Dermis blood vessel endothelial cell (primary cell): ENCODE data around the gene ZNF277. TPM values are rescaled to one million over a fixed set of nuclear protein-coding genes. Genes with fewer than 3 reads are reported as not detected.
"Not testable (repeated sequence)": the region's sequence is repeated elsewhere in the genome, so short reads cannot be mapped to it uniquely, and the experiment has no call there.

Source experiments
- DNase-seq: peaks from one replicate; pipeline ENCODE4 v3.0.0; 2010
- total RNA-seq: library from RNA; depleted of rRNA; stranded (reverse); fragments of >200 nt; gene quantifications from 2 replicates; pipeline ENCODE4 v1.2.3, GENCODE V29; 2014

ZNF277 gene
- total RNA-seq, 1 donor from 2014 or later, result 61.9 TPM

DNA sequence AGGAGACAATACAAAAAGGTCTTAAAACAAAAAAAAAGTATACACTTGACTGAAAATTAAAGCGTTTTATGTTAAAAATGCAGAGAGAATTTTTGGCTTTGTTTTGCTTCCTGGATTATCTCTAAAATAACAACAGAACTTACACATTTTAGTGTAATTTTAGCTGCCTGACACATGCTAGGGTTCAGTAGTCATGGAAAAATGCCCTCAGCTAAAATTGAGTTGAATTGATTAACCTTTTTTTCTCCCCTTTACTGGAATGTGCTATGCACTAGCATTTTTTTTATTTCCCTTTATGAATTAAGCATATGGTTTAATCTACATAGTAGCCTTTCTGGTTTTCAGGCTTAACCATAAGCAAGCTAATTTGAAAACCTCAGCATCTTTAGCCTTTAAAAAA is 89.9 kb downstream of the ZNF277 start:
- DNase-seq, result peak; percentile 10

DNA sequence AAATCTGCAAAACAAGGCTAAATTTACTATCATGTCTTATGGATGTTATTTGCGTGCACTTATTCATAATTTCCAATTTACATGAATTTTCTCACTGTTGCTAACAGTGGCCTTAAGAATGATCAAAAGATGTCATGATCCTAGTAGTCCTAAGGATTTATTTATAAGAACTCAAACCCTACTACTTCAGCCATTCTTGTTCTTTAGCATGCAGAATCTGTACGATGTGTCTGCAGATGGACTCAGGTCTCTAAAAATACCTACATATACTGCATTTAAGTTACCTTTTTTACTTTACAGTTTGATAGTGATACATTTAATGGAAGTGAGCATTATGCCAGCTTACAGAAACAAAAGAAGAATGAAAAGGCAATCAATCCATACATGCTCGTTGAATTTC is 91.2 kb downstream of the ZNF277 start:
- DNase-seq, result no peak

DNA sequence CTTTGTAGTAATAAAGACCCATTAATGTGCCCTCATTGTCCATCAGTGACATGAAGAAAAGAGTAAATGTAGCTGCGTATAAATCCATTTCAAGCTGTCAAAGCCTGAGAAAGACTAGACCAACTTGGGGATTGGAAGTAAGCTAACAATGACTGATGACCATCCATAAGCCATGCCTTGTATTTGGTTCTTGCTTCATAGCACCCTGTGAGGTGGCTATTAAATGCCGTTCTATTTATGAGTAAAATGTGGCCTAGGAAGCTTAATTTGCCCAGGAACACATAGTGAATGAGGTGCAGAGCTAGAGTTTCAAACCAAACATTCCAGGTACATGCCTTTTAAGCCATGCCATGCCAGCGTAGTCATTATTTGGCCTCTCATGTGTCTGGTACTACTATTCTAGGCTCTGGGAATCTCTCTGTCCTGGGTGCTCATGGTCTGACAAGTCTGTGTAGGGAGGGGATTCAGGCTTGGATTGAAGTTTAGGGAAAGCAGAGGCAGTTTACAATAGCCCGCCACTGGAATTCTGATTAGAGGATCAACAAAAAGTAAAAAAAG is 92.1 kb downstream of the ZNF277 start:
- no peak for DNase-seq

DNA sequence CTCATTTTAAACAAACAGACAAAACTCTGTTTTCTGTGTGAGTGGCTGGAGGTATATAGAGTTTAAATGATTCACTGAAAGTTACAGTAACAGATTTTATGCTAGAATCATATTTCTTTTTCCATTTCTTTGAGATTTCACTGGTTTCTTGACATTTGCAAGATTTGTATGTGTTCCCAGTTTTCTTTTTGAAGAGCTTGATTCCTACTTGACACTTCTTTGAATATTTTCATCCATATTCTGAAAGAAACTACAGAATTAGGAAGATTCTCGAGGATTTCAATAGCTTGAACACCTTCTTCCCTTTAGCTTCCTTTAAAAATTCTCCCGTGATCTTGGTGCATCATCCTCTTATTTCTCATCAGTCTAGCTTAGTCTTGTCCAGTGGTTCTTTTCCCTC is 93.6 kb downstream of the ZNF277 start:
- no peak for DNase-seq

DNA sequence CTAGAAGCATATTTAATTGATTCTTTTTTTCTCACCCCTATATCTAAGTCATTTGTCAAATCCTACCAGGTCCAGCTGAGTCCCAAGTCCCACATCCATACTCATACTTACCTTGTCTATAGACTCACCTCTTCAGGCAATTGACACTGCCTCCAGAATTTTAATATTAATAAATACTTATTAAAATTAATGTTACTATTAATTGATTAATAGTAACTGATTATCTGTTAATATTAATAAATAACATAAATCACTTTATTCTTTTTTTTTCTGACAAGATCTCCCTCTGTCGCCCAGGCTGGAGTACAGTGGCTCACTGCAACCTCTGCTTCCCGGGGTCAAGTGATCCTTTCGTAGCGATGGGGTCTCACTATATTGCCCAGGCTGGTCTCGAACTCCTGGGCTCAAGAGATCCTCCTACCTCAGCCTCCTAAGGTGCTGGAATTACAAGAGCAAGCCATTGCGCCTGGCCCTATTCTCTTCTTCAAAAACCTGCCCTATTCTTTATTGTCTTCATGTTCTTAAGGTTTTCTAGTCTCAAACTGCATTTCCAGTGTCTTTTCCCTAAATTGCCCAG is 94.4 kb downstream of the ZNF277 start:
- DNase-seq, result no peak

DNA sequence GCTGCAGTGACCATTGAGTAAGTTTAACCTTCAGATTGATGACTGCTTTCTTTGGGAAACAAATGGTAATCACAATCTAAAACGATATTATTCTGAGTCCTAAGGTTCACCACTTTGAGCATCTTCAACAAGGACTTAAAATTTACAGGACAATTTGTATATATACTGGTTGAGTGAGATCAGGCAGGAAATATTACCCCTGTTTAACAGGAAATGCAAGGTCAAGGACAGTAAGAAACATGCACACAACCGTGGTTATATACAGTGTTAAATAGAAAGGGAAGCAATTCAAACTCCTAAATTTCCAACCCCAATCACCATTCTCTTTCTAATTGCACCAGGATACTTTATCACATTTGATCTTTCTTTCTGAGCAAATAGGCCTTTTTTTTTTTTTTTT is 96.1 kb downstream of the ZNF277 start:
- DNase-seq, result peak; percentile 13

DNA sequence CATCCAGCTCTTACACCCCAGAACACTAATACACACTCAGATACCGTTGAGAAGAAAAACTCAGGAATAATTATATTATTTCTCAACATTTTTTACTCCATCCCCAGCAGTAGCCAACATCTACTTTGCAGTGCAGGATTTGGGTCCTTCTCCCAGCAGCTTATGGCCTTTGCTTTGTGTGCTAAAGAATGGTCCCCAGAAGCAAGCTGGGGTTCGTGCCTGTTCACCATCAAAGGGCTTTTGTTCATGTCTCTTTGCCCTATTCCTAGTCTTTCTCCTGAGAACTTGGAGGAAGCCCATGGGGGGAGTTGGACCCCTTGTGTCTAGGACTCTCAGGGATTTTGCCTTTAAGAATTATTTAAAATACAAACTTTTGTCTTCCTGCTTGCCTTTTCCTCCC is 100.4 kb downstream of the ZNF277 start:
- no peak for DNase-seq

DNA sequence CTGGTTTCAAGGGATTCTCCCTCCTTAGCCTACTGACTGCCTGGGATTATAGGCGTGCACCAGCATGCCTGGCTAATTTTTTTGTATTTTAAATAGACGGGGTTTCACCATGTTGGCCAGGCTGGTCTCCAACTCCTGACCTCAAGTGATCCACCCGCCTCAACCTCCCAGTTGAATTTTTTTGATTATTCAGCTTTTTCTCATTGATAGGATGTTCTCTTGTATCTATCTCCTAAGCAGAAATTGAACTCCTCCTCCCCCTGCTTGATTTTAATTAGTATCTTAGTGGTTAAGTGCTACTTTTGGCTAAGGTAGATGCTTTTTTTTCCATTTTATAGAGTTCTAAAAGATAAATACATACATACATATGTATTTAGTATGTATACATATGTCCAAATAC is 101.0 kb downstream of the ZNF277 start:
- no peak for DNase-seq

DNA sequence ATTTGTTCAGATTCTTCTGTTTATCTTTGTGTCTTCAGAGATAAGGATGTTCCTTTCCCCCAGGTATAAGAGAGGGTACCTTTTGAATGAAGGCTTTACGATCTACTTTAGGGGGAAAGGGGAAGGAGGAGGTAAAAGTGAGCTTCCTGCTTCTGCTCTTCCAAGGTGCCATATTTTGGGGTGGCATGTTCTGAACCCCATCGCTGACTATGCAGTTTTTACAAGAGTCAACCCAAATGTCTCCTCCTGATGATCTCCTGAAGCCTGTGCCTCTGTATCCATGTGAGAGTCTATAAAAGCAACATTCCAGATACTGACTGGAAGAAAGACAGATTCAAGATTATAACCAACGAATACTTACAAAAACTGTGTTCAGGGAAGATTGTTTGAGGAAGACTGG is 102.5 kb downstream of the ZNF277 start:
- no peak for DNase-seq

DNA sequence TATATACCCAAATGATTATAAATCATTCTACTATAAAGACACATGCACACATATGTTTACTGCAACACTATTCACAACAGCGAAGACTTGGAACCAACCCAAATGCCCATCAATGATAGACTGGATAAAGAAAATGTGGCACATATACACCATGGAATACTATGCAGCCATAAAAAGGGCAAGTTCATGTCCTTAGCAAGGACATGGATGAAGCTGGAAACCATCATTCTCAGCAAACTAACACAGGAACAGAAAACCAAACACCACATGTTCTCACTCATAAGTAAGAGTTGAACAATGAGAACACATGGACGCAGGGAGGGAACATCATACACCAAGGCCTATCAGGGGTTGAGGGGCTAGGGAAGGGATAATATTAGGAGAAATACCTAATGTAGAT is 110.3 kb downstream of the ZNF277 start:
- not testable (repeated sequence) for DNase-seq

DNA sequence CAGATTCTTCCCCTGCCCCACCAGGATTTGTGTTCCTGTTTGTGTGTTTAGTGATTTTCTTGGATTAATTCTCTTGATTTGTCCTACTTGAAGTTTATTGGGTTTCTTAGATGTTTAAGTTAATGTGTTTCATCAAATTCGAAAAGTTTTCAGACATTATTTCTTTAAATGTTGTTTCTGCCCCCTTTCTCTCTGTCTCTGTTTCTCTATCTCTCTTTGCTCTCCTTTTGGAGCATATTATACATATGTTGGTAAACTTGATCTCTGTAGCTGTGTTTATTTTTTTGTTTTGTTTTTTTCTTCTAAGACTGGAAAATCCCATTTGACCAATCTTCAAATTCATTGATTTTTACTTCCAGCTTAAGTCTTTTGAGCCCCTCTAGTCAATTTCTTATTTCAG is 115.6 kb downstream of the ZNF277 start:
- DNase-seq, result no peak

DNA sequence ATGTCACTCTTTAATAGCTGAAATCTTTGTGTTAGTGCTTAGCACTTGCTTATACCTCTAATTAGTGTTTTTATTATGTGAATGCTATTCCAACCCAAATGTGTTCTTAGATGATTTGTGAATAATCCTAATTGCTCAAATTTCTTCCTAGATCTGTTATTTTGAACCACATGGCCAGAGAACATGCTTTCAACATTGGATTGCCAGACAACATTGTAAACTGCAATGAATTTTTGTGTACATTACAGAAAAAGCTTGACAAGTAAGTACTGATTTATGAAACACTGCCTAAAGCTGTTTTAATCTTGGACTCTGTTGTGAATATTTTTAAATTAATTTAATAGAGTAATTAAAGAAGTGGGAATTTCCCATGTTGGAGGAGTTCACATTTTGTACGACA is 121.1 kb downstream of the ZNF277 start:
- no peak for DNase-seq

DNA sequence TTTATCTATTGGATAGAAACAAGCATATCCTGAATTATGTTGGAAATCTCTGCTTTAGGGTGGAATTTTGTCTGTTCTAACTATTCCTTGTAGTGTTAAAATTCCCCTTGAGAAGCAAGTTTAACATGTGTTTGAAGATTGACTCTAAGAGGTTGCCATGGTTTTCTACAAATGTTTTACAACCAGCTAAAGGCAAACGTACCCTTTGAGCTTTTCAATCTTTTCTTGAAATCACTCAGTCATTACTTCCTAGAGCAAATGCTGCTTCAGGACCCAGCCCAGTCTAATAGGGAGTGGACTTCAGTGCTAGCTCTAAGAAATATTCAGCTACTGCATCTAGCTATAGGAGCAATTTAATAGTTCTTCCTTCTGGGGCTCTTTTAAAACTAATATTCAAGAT is 125.0 kb downstream of the ZNF277 start:
- DNase-seq, result no peak

DNA sequence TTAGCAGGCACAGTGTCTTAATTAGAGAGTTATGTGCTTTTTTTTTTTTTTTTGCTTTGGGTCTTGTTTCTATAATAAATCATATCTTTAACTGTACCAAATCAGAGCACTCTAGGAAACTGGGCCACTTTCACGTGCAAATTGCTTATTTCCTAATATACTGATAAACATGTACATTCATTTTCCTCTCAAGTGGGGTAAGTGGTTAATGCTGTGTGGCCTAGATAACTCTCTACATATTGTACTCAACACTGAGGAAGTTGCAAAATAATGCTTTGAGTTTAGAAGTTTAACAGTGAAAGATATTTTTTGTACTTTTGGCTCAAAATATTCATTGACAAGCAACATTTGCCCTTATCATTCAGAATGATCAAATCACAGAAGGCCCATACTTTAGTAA is 127.9 kb downstream of the ZNF277 start:
- no peak for DNase-seq

DNA sequence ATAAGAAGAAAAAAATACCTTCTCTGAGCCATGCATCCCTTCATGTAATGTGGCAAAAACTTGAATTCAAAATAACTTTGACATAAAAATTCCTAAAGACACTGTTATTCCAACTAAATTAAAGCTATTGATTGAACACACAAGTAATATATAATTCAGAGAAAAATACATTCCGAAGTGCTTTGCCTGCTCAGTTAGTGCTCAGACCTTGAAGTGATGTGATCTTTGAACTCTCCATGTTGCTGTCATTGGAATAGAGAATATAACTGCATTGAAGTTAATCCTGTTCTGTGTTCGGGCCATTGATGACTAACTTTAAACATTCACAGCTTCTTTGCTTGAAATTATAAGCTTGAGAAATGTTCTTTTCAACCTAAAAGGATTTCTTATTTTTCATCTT is 129.8 kb downstream of the ZNF277 start:
- DNase-seq, result no peak

DNA sequence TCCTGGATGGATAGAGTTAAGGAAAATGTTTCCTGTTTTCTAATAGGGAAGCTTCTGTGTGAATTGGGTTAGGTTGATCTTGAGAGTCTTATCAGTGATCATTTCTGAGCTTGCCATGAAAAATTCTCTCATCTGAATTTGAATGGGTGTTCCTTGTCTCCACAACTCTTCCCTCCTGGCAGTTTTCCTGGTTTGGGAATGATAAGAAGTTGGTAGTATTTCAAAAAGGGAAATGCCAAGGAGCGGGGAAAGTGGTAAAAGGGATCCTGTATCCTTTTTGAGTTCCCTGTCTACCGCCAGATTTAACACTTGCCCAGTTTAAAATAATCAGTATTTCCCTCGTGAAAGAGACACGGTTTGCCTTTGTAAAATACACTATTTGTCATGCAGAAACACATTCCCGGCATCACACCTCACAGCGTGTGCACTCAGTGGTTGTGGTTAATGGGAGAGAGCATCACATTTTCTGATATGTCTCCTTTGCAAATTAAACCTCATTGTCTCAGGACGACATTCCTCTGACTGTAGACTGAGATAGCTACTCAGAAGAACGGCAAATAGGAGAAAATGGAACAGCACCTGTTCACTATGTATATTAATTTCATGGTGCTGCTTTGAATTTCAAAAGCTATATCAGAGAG is 130.6 kb downstream of the ZNF277 start:
- no peak for DNase-seq

DNA sequence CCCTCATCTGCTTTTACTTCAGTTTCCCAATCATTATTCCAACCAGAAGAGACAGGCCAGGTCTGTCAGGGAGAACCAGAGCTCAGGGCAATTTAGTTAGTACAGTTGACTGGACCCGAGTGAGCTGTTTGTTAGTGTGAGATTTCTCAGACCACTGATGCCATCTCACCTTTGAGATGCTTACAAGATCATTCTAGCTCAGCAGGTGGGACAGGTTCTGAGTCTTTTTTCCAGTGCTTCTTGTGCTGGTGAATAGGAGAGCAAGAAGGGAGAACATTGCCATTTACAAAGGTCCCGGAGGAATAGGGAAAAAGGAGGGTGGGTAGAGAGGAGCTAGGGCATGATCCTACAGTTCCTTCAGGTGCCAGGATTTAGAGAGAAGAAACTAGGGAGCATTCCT is 131.4 kb downstream of the ZNF277 start:
- DNase-seq, result no peak

DNA sequence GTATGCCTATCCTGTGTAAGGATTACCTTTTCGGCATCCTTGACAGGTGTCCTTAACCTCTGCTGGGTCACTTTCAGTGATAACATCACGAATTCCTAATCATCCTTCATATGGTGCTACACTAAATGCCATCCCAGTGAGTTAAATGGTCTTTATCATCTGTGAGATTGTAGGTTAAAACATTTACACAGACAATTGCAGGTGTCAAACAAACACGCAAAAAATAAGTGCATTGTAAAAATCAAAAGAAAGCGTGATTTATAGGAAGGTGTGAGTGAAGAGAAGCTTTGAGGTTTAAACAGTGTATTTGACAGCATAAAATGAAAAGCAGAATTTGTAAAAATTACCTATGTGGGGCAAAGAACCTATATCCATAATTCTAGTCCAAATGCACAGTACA is 132.3 kb downstream of the ZNF277 start:
- no peak for DNase-seq

DNA sequence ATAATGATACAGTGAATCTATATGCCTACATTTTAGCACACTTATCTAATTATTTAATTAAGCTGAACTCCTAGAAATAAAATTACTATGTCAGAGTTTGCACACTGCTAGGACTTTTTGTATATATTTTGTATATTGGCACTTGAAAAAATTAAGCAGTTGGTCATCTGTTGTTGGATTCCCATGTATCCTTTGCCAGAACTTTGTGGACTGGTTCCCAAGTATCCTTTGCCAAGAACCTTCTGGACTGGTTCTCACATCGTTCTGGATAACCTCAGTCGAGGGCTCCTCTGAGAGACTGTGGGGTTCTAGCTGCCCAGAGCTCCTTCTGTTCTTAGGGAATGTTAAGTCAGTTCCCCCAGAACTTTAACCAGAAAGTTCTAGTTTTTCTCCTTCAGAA is 135.0 kb downstream of the ZNF277 start:
- DNase-seq, result no peak

DNA sequence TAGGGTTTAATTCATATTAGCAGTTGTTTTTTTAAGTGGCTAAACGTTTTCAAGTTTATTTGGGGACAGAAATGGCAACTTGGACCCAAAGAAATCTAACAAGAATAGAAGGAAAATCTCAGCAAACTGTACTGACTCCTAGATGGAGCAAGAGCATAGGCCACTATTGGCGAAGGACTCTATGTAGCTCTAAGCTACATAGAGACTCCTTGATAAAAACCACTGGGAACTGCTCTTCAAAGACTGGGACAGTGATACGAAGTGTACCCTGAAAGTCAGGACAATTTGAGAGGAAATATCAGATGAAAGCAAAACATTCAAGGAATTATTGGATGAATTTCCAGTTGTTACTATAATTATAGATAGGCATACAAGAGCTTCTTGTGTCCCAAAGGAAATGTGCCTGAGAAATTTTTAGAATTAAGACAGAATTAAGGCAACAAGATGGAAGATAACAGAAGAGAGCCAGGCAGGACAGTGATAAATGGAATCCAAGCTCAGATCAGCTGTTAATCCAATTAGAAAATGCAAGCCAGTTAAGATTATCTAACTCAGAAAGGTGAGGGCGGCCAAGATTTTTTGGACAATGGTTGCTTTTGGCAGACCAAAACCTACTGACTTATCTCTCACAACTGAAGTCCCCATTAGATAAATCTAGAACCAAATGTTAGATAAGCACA is 140.0 kb downstream of the ZNF277 start:
- no peak for DNase-seq

DNA sequence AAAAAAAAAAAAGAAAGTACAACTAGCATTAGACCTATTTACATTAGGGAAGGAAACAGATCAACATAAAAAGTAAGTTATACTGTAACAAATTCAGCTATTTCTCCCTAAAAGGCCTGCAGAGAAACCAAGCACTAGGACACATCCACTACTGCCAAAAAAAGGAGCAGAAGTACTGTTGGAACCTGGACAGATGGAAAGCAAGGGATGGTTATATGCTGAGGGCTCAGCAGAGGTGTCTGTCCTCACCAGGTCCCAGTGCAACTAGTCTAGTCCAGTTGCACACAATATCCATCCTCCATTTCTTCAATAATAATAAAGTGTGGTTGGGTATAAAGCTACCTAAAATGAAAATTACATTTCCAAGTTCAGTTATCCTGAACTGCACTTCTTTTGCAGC is 140.6 kb downstream of the ZNF277 start:
- DNase-seq, result no peak

DNA sequence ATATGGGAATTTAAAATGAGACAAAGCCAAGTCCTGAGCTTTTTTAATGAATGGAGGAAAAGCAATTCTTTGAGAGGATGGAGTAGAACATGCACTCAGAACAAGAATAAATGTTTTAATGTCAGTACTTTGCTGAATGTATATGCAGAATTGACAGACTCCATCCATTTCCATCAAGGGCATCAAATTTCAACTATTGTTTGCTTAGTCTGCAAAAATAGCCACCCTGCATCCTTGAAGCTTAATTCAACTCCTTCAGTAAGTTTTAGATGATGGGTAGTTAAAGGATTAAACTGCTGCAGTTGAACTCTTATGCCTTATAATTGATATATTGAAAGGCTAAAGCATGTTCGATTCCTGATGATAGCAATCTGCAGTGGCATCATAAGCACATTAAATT is 144.1 kb downstream of the ZNF277 start:
- DNase-seq, result no peak

DNA sequence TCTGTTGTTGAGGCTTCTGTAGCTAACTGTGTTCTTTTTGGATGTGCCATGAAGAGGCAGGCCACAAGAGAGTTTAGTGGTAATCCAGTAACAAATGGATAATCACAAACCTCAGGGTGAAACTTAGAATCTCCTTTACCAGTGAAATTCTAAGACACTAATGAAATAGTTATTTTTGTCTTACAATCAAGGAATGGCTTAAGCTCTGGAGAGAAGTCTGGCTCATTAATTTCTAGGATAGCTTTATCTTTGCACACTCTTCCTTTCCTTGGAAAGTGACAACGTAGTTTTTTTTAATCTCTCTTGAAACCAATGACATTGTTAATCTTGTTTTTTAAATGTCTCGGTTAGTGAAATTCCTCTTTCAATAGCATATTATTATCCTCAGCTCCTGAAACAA is 150.1 kb downstream of the ZNF277 start:
- no peak for DNase-seq

DNA sequence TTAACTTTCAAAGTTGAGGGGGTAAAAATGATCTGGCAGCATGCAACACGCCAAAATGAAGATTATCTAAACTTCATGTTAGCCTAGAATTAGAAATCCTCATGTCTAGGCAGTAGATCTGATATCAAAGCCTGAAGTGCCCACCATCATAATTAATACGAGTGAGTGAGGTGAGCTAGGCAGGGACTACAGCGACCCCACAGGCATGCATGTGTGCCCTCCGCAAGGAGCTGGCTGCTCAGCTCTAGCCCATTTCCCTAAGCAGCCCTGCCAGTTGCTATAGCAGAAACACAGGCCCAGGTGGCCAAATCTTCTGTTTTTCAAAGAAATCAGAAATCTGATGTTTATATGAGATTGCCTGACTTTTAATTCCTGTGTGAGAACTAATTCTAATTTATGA is 150.6 kb downstream of the ZNF277 start:
- DNase-seq, result no peak
